ENCODE measurements around the gene EPPIN.

The EPPIN gene

GRCh38 chr20:45564760-45565276 lies 17.6 kb upstream of the EPPIN start:
- Histone ChIP-seq H3K9me3 (ENCODE audit: insufficient read depth, low read depth, low read length) (no peaks in the 10 kb centered on the region), H3F3A (ENCODE audit: low read depth) (no peaks in the 10 kb centered on the region), H3K27me3 (ENCODE audit: insufficient read depth, low read length, poor library complexity, severe bottlenecking) (no peaks in the 10 kb centered on the region), H2AFZ (ENCODE audit: low read length) (no peak overlapping the region), H3K4me2 (ENCODE audit: low read depth, low read length, poor library complexity, severe bottlenecking) (no peak overlapping the region), H3K9ac (ENCODE audit: low read depth, low read length, poor library complexity, severe bottlenecking) (no peak overlapping the region), H3K4me3 (ENCODE audit: low read length, poor library complexity, severe bottlenecking) (no peak overlapping the region), H3K9me2 (replicated peaks; ENCODE audit: low read depth, low read length) (no peaks in the 10 kb centered on the region), H4K20me1 (ENCODE audit: insufficient read depth, low read length, poor library complexity, severe bottlenecking) (no peaks in the 10 kb centered on the region), H3K36me3 (ENCODE audit: insufficient read depth, low read length) (no peaks in the 10 kb centered on the region), H3K79me2 (ENCODE audit: insufficient read depth, low read length) (no peaks in the 10 kb centered on the region), H3K4me1 (ENCODE audit: insufficient read depth, low read length, poor library complexity, severe bottlenecking) (no peaks in the 10 kb centered on the region)
- TF ChIP-seq EZH2phosphoT487 (IDR thresholded peaks at IDR 0.05; ENCODE audit: borderline replicate concordance) (no peak), CTCF (conservative IDR thresholded peaks at IDR 0.05; ENCODE audit: low read length) (no peak)

- H3K27me3 ChIP-seq (ENCODE audit: insufficient read depth, low read length, poor library complexity, severe bottlenecking): no peaks in the 10 kb centered on the region
- no peaks in the 10 kb centered on the region for H3F3A ChIP-seq (ENCODE audit: low read depth)
- no peaks in the 10 kb centered on the region for H3K79me2 ChIP-seq (ENCODE audit: insufficient read depth, low read length)
- TF ChIP-seq CTCF (conservative IDR thresholded peaks at IDR 0.05; ENCODE audit: low read length) (no peak), EZH2phosphoT487 (IDR thresholded peaks at IDR 0.05; ENCODE audit: borderline replicate concordance) (no peak)
- no peak overlapping the region for H3K4me3 ChIP-seq (ENCODE audit: low read length, poor library complexity, severe bottlenecking)
- no peaks in the 10 kb centered on the region for H3K4me1 ChIP-seq (ENCODE audit: insufficient read depth, low read length, poor library complexity, severe bottlenecking)
- H4K20me1 ChIP-seq (ENCODE audit: insufficient read depth, low read length, poor library complexity, severe bottlenecking): no peaks in the 10 kb centered on the region
- no peaks in the 10 kb centered on the region for H3K9me2 ChIP-seq (replicated peaks; ENCODE audit: low read depth, low read length)
- no peak overlapping the region for H2AFZ ChIP-seq (ENCODE audit: low read length)
- no peak overlapping the region for H3K9ac ChIP-seq (ENCODE audit: low read depth, low read length, poor library complexity, severe bottlenecking)
- H3K36me3 ChIP-seq (ENCODE audit: insufficient read depth, low read length): no peaks in the 10 kb centered on the region
- no peaks in the 10 kb centered on the region for H3K9me3 ChIP-seq (ENCODE audit: insufficient read depth, low read depth, low read length)
- no peak overlapping the region for H3K4me2 ChIP-seq (ENCODE audit: low read depth, low read length, poor library complexity, severe bottlenecking)
Observed at GRCh38 chr20:45555198-45555597, 8.0 kb upstream of the EPPIN start.

GRCh38 chr20:45552456-45552855 lies 5.3 kb upstream of the EPPIN start:
- Histone ChIP-seq H3K4me2 (ENCODE audit: low read depth, low read length, poor library complexity, severe bottlenecking) (no peak overlapping the region), H4K20me1 (ENCODE audit: insufficient read depth, low read length, poor library complexity, severe bottlenecking) (no peaks in the 10 kb centered on the region), H3K36me3 (ENCODE audit: insufficient read depth, low read length) (no peaks in the 10 kb centered on the region), H3K79me2 (ENCODE audit: insufficient read depth, low read length) (no peaks in the 10 kb centered on the region), H3F3A (ENCODE audit: low read depth) (no peaks in the 10 kb centered on the region), H3K9me3 (ENCODE audit: insufficient read depth, low read depth, low read length) (no peaks in the 10 kb centered on the region), H3K27me3 (ENCODE audit: insufficient read depth, low read length, poor library complexity, severe bottlenecking) (no peaks in the 10 kb centered on the region), H3K4me1 (ENCODE audit: insufficient read depth, low read length, poor library complexity, severe bottlenecking) (no peaks in the 10 kb centered on the region), H3K4me3 (ENCODE audit: low read length, poor library complexity, severe bottlenecking) (no peak overlapping the region), H3K9ac (ENCODE audit: low read depth, low read length, poor library complexity, severe bottlenecking) (no peak overlapping the region), H2AFZ (ENCODE audit: low read length) (no peak overlapping the region), H3K9me2 (replicated peaks; ENCODE audit: low read depth, low read length) (no peaks in the 10 kb centered on the region)
- no peak for TF ChIP-seq EZH2phosphoT487 (IDR thresholded peaks at IDR 0.05; ENCODE audit: borderline replicate concordance)
- TF ChIP-seq CTCF (conservative IDR thresholded peaks at IDR 0.05; ENCODE audit: low read length): no peak

Measured in Loucy (cell line).